ENCODE data around the gene EHD1.
A peak's percentile ranks its signal among the peaks of the same experiment; 100 is the strongest.

The EHD1 gene

DNA sequence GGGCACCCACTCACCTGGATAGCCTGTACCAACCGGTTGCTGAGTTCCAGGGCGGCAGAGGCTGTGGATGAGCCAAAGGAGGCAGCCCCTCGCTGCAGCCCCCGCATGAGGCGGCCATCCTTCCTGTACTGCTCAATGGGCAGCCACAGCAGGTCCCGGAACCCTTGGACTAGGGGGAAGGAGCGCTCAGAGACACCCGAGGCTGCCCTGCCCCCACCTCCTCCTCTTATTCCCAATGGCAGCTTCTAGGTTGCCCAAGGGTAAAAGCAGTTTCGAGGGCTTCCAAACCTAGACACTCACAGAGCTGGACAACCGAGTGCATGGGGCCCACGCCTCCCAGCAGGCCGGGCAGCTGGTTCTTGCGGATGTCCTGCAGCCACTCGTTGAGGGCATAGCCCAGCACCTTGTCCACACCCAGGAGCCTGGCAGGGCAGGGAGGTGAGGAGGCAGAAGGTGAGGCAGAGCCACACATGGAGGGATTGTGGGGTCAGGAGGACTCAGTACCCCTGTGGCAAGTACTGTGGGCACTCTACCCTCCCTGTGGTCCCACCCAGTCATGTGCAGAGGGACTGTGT, 18.1 kb upstream of the EHD1 start:
- Histone ChIP-seq H3K4me1 (ENCODE audit: control insufficient read depth, insufficient read depth, low read length) (no peaks in the 10 kb centered on the region), H3K27me3 (ENCODE audit: control insufficient read depth, insufficient read depth, low read length) (no peaks in the 10 kb centered on the region), H3K9ac (ENCODE audit: low read depth, low read length) (no peak overlapping the region), H3K9me3 (ENCODE audit: control insufficient read depth, insufficient read depth, low read length) (no peaks in the 10 kb centered on the region), H3K27ac (ENCODE audit: low read depth, low read length) (no peak overlapping the region), H3K4me3 (ENCODE audit: low read depth, low read length) (no peak overlapping the region), H3K36me3 (ENCODE audit: control insufficient read depth, insufficient read depth, low read length) (peaks cover 34% of the 10 kb centered on the region)

GRCh38 chr11:64894812-64895452, 16.5 kb upstream of the EHD1 start:
- Histone ChIP-seq H3K9ac (ENCODE audit: low read depth, low read length) (no peak overlapping the region), H3K4me3 (ENCODE audit: low read depth, low read length) (no peak overlapping the region), H3K27ac (ENCODE audit: low read depth, low read length) (no peak overlapping the region), H3K27me3 (ENCODE audit: control insufficient read depth, insufficient read depth, low read length) (no peaks in the 10 kb centered on the region), H3K4me1 (ENCODE audit: control insufficient read depth, insufficient read depth, low read length) (no peaks in the 10 kb centered on the region), H3K9me3 (ENCODE audit: control insufficient read depth, insufficient read depth, low read length) (no peaks in the 10 kb centered on the region), H3K36me3 (ENCODE audit: control insufficient read depth, insufficient read depth, low read length) (peaks cover 22% of the 10 kb centered on the region)

GRCh38 chr11:64894070-64894811, 15.8 kb upstream of the EHD1 start:
- Histone ChIP-seq H3K9me3 (ENCODE audit: control insufficient read depth, insufficient read depth, low read length) (no peaks in the 10 kb centered on the region), H3K4me3 (ENCODE audit: low read depth, low read length) (no peak overlapping the region), H3K9ac (ENCODE audit: low read depth, low read length) (no peak overlapping the region)

DNA sequence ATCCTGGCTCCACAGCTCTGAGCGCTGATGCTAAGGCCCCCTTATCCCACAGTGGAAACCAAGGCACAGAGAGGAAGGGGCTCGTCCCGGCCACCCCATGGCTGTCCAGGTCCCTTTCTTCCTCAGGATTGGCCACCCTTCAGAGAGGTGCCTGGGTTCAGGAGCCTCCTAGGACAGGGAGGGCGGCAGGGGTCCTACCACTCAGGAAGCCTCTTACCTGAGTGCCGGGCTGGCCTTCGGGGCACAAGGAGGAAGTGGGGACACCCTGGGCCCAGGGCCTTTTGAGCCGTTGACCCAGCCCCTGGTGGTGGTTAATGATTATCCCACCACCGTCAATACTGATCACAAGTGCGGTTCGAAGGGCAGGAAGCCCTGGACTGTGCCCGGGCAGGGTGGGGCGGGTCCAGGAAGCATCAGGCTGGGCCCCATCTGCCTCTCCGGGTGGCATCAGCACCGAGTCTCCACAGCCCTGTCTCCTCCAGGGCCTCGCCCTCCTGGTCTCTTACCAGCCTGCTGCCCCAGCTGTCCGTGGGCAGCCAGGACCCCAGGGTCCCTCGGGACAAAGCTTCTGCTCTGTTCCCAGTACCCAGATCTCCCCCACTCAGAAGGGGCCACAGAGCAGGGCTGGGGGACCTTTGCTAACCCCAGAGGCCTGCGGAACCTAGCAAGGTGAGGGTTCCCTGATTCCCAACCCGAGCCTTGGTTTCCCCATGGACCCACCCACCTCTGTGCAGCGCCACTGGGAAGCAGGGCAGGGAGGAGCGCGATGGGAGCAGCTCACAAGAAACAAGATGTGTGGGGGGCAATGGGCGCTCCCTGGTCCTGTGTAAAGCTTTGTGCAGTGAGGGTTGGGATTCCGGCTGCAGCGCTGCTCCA, 15.0 kb upstream of the EHD1 start:
- peaks cover 20% of the 10 kb centered on the region for H3K36me3 ChIP-seq (ENCODE audit: control insufficient read depth, insufficient read depth, low read length)
- 0 out of 2 replicates have a peak, but pooled peaks cover 4% of the 10 kb centered on the region for H3K4me1 ChIP-seq (ENCODE audit: control insufficient read depth, insufficient read depth, low read length)
- H3K9ac ChIP-seq (ENCODE audit: low read depth, low read length): no peak overlapping the region
- no peaks in the 10 kb centered on the region for H3K27me3 ChIP-seq (ENCODE audit: control insufficient read depth, insufficient read depth, low read length)
- H3K9me3 ChIP-seq (ENCODE audit: control insufficient read depth, insufficient read depth, low read length): no peaks in the 10 kb centered on the region
- H3K4me3 ChIP-seq (ENCODE audit: low read depth, low read length): no peak overlapping the region
- peak overlapping the region; percentile 28 for H3K27ac ChIP-seq (ENCODE audit: low read depth, low read length)

More at GRCh38 chr11:64894070-64894811, 15.8 kb upstream of the EHD1 start:
- H3K27ac ChIP-seq (ENCODE audit: low read depth, low read length): no peak overlapping the region
- H3K27me3 ChIP-seq (ENCODE audit: control insufficient read depth, insufficient read depth, low read length): no peaks in the 10 kb centered on the region
- peaks cover 22% of the 10 kb centered on the region for H3K36me3 ChIP-seq (ENCODE audit: control insufficient read depth, insufficient read depth, low read length)
- H3K4me1 ChIP-seq (ENCODE audit: control insufficient read depth, insufficient read depth, low read length): no peaks in the 10 kb centered on the region

DNA sequence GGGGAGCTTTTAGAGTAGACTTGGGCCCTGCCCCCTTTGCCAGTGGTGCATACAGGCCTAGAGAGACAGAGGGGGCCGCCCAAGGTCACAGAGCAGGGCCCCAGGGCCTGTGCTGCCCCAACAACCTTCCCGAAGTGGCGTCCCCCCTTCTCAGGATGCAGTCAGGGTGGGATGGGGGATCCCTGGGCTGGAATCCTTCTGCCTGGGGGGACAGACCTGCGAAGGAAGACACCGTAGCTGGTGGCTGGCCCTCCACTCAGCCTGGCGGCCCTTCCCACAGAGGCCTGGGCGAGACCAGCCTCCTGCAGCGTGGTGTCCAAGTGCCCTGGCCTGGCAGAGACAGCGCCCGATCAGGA, 14.4 kb upstream of the EHD1 start:
- Histone ChIP-seq H3K36me3 (ENCODE audit: control insufficient read depth, insufficient read depth, low read length) (peaks cover 13% of the 10 kb centered on the region; the same call in 1 of the 2 replicates), H3K4me3 (ENCODE audit: low read depth, low read length) (no peak overlapping the region), H3K4me1 (ENCODE audit: control insufficient read depth, insufficient read depth, low read length) (peaks cover 9% of the 10 kb centered on the region; the same call in 1 of the 2 replicates), H3K27ac (ENCODE audit: low read depth, low read length) (peak overlapping the region; percentile 28), H3K9me3 (ENCODE audit: control insufficient read depth, insufficient read depth, low read length) (no peaks in the 10 kb centered on the region), H3K9ac (ENCODE audit: low read depth, low read length) (no peak overlapping the region), H3K27me3 (ENCODE audit: control insufficient read depth, insufficient read depth, low read length) (no peaks in the 10 kb centered on the region)

DNA sequence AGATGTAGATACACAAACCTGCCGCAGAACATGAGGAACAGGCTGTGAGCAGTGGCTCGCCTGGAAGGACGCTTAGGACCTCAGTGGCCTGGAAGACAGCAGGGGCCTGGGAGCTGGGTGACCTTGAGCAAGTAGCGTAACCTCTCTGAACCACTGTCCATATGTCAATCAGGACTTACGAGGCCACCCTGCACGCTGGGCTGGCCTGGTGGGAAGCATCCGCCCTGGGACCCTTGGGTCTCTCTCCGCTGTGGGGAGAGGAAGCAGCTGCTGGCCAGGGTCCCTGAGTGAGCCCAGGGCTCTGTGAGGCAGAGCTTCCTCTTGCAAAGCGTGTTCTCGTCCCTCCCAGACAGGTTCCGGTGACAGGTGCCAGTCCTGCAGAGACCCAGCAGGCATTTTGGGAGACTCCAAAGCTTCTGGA, 14.0 kb upstream of the EHD1 start:
- H3K27me3 ChIP-seq (ENCODE audit: control insufficient read depth, insufficient read depth, low read length): no peaks in the 10 kb centered on the region
- H3K27ac ChIP-seq (ENCODE audit: low read depth, low read length): no peak overlapping the region
- H3K36me3 ChIP-seq (ENCODE audit: control insufficient read depth, insufficient read depth, low read length): peaks cover 10% of the 10 kb centered on the region; the same call in 1 of the 2 replicates
- H3K9ac ChIP-seq (ENCODE audit: low read depth, low read length): no peak overlapping the region
- H3K9me3 ChIP-seq (ENCODE audit: control insufficient read depth, insufficient read depth, low read length): no peaks in the 10 kb centered on the region
- H3K4me3 ChIP-seq (ENCODE audit: low read depth, low read length): no peak overlapping the region
- peaks cover 9% of the 10 kb centered on the region; the same call in 1 of the 2 replicates for H3K4me1 ChIP-seq (ENCODE audit: control insufficient read depth, insufficient read depth, low read length)

DNA sequence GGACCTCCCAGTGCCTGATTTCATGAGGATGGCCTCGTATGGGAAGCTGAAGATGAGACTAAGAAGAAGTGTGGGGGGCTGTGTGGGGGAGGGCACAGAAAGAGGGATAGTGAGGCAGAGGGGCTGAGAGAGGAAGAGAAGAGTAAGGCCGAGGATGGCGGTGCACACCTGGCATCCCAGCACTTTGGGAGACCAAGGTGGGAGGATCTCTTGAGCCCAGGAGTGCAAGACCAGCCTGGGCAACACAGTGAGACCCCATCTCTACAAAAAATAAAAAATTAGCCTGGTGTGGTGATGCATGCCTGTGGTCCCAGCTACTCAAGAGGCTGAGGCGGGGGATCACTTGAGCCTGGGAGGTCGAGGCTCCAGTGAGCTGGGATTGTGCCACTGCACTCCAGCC, 13.5 kb upstream of the EHD1 start:
- no peaks in the 10 kb centered on the region for H3K27me3 ChIP-seq (ENCODE audit: control insufficient read depth, insufficient read depth, low read length)
- H3K4me1 ChIP-seq (ENCODE audit: control insufficient read depth, insufficient read depth, low read length): peaks cover 9% of the 10 kb centered on the region; the same call in 1 of the 2 replicates
- H3K4me3 ChIP-seq (ENCODE audit: low read depth, low read length): no peak overlapping the region
- no peak overlapping the region for H3K27ac ChIP-seq (ENCODE audit: low read depth, low read length)
- no peak overlapping the region for H3K9ac ChIP-seq (ENCODE audit: low read depth, low read length)
- no peaks in the 10 kb centered on the region for H3K9me3 ChIP-seq (ENCODE audit: control insufficient read depth, insufficient read depth, low read length)
- peaks cover 6% of the 10 kb centered on the region; the same call in 1 of the 2 replicates for H3K36me3 ChIP-seq (ENCODE audit: control insufficient read depth, insufficient read depth, low read length)

DNA sequence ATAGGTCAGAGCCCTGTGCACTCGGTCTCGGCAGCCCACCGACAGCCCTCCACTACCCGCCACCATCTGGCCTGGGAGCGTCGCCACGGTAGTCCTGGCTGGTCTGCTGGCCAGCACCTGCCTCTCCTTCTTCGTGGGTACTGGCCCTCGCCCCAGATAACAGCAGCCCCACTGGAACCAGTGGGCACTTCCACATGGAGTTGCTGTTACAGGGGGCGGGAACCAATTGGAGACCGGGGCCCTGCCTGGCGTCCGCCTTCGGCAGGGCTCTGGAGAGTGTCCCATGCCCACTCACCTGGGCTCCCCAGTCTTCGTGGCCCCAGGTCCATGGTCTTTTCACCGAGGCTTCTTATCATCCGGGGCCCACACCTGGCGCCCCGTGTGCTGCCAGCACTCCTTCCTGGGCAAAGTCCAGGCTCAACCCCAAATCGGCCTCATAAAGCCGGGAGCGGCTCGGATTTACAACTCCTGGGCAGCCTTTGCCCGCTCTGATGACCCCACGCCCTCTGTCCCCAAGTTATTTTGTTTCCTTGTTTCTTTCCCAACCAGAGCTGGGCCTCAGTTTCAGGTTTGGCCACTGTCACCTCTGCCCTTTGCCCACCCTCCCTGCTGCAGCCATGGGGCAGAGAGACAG, 12.9 kb upstream of the EHD1 start:
- Histone ChIP-seq H3K9ac (ENCODE audit: low read depth, low read length) (no peak overlapping the region), H3K27ac (ENCODE audit: low read depth, low read length) (no peak overlapping the region), H3K27me3 (ENCODE audit: control insufficient read depth, insufficient read depth, low read length) (no peaks in the 10 kb centered on the region), H3K4me3 (ENCODE audit: low read depth, low read length) (no peak overlapping the region), H3K9me3 (ENCODE audit: control insufficient read depth, insufficient read depth, low read length) (no peaks in the 10 kb centered on the region), H3K36me3 (ENCODE audit: control insufficient read depth, insufficient read depth, low read length) (0 out of 2 replicates have a peak, but pooled peaks cover 6% of the 10 kb centered on the region), H3K4me1 (ENCODE audit: control insufficient read depth, insufficient read depth, low read length) (peaks cover 9% of the 10 kb centered on the region; the same call in 1 of the 2 replicates)

DNA sequence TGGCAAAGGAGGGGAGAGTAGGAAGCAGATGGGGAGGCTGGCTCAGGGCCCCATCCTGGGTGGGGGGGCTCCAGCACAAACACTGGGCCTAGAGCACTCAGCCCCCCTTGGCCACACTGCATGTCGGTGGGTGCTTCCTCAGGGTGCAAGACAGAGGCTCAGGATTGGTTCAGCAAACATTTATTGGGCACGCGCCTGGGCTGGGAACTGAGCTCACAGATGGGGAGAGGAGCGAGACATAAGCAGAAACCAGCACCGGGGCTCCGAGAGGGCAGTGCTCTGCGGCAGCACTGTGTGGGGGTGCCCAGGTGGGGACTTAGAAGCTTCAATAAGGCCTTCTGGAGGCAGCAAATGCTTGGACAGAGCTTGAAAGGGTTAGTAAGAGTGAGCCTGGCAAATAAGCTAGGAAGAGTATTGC, 12.1 kb upstream of the EHD1 start:
- Histone ChIP-seq H3K4me3 (ENCODE audit: low read depth, low read length) (no peak overlapping the region), H3K27me3 (ENCODE audit: control insufficient read depth, insufficient read depth, low read length) (no peaks in the 10 kb centered on the region), H3K9ac (ENCODE audit: low read depth, low read length) (no peak overlapping the region), H3K9me3 (ENCODE audit: control insufficient read depth, insufficient read depth, low read length) (no peaks in the 10 kb centered on the region), H3K27ac (ENCODE audit: low read depth, low read length) (no peak overlapping the region), H3K4me1 (ENCODE audit: control insufficient read depth, insufficient read depth, low read length) (peaks cover 9% of the 10 kb centered on the region; the same call in 1 of the 2 replicates), H3K36me3 (ENCODE audit: control insufficient read depth, insufficient read depth, low read length) (0 out of 2 replicates have a peak, but pooled peaks cover 6% of the 10 kb centered on the region)
